Esophagus squamous epithelium (tissue), 4 donors: ENCODE results near the gene PRKCQ.
A peak's percentile ranks its signal among the peaks of the same experiment; 100 is the strongest.

Experiments
- POLR2A ChIP-seq, 4 donors: fragments of 450-650 bp; IDR thresholded peaks; one replicate each; pipeline ENCODE4 v1.6.1; 2017; ENCODE audit warnings: antibody characterized with exemption in 4 of 4, mild to moderate bottlenecking in 4 of 4, moderate library complexity in 3 of 4
- TF ChIP-seq, protein P1 (sequence below), 6 experiments: fragments of 450-650 bp in 4 of 6; fragments of 200-600 bp in 2 of 6; sonication (generic) in 2 of 6; IDR thresholded peaks; one replicate each; pipeline ENCODE4 v1.5.1; 2016 to 2019; ENCODE audit warnings: antibody characterized with exemption in 6 of 6, mild to moderate bottlenecking in 4 of 6, moderate library complexity in 4 of 6

DNA sequence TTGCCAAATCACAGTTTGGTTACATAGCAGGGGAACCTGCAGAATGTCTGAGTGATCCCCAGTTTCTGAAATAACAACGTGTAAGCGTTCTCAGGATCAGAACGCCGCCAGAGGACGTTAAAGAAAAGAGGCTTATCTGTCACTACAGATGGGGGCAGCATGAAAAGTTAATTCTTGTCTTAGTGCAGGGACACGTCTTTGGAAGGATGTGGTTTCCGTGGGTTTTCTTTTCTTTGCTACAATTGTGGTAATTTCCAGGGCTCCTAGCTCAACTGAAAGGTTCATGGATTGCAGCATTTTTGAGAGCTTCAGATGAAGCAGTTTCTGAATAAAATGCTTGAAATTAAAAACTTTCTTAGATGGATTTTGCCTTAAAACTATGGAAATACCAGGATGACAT lies 106.6 kb downstream of the PRKCQ start:
- TF ChIP-seq, protein P1, sequence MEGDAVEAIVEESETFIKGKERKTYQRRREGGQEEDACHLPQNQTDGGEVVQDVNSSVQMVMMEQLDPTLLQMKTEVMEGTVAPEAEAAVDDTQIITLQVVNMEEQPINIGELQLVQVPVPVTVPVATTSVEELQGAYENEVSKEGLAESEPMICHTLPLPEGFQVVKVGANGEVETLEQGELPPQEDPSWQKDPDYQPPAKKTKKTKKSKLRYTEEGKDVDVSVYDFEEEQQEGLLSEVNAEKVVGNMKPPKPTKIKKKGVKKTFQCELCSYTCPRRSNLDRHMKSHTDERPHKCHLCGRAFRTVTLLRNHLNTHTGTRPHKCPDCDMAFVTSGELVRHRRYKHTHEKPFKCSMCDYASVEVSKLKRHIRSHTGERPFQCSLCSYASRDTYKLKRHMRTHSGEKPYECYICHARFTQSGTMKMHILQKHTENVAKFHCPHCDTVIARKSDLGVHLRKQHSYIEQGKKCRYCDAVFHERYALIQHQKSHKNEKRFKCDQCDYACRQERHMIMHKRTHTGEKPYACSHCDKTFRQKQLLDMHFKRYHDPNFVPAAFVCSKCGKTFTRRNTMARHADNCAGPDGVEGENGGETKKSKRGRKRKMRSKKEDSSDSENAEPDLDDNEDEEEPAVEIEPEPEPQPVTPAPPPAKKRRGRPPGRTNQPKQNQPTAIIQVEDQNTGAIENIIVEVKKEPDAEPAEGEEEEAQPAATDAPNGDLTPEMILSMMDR (IDR thresholded peaks at IDR 0.05): peak in 1 of 6 experiments; percentile 6
- no peak for TF ChIP-seq POLR2A (IDR thresholded peaks at IDR 0.05)
